Pancreas (tissue), 10 donors: ENCODE measurements around the gene PTGDS. TPM values are rescaled to one million over a fixed set of nuclear protein-coding genes. Genes with fewer than 3 reads are reported as not detected.

ENCODE experiments used
- ATAC-seq, 4 donors: fragments of 200-7000 bp; cut with Tn5 transposase; one replicate each; pipeline versions ENCODE4 v1.8.0 to v1.9.1; 2020; ENCODE audit warnings: mild to moderate bottlenecking in 4 of 4, moderate library complexity in 4 of 4
- DNase-seq, 6 donors: peaks; one replicate each; pipeline ENCODE4 v3.0.0-alpha.2; 2020
- FAIRE-seq: peaks from 2 replicates; lab custom pipeline; 2012; peaks lifted over from hg19 to GRCh38; lab: Jason Lieb, UNC
- H3K27ac ChIP-seq, 4 donors: fragments of 200-600 bp; sonication (generic); 1 replicate in 3 of 4; 2 replicates in 1 of 4; pipeline versions ENCODE4 v1.5.0 to v1.8.0; 2020
- H3K27me3 ChIP-seq, 4 donors: fragments of 200-600 bp; one replicate each; pipeline ENCODE4 v1.8.0; 2021
- H3K36me3 ChIP-seq, 3 donors: fragments of 200-600 bp; sonication (generic) in 1 of 3; one replicate each; pipeline versions ENCODE4 v1.5.0 to v1.8.0; 2020 to 2021
- H3K4me1 ChIP-seq, 3 donors: fragments of 200-600 bp; one replicate each; pipeline ENCODE4 v1.8.0; 2021
- H3K4me3 ChIP-seq, 4 donors: fragments of 200-600 bp; sonication (generic) in 2 of 4; one replicate each; pipeline versions ENCODE4 v1.5.0 to v1.8.0; 2020 to 2021
- H3K9me3 ChIP-seq, 4 donors: fragments of 200-600 bp; one replicate each; pipeline ENCODE4 v1.8.0; 2021
- WGBS, 2 donors: extraction: QIAGEN DNeasy Blood & Tissue Kit; methylation state at CpG; one replicate each; pipeline ENCODE4 v1.1.7; 2013; 5-methylcytosine and 5-hydroxymethylcytosine counted together
- intact Hi-C, 3 donors: fragments of 100-400 bp; cut with DNase I; formaldehyde crosslinking; loops; one replicate each; pipeline versions ENCODE4 v1.11.1 to v1.14.2; 2022
- polyA plus RNA-seq, 2 donors: library from polyadenylated mRNA; stranded (reverse); fragments of 200-250 nt; gene quantifications; one replicate each; pipeline ENCODE4 v1.2.3, GENCODE V29; 2013
- total RNA-seq, 6 donors: library from RNA; stranded (reverse); fragmentation: NEBNext Ultra II Directional in 4 of 6; extraction: Animal tissue kit (Norgen Biotek cat#: 25700) in 4 of 6; gene quantifications; one replicate each; pipeline versions ENCODE4 v1.2.1 to v1.2.4, GENCODE V29; 2021 to 2023
- TF ChIP-seq, protein P1 (sequence below), 4 donors: fragments of 200-600 bp; sonication (generic) in 3 of 4; IDR thresholded peaks; one replicate each; pipeline versions ENCODE4 v1.5.0 to v1.8.0; 2021; ENCODE audit warnings: antibody characterized with exemption in 4 of 4
- donor health status: healthy with polysubstance abuse.
- donor health status: DM: no; HTN: no; CAD: no; lungs with moderate emphysema.
- donor health status: DM: no; HTN: no; CAD: no.
- donor health status: control.
- donor health status: control.
- donor health status: Bipolar disorder and iron deficiency.
- donor health status: DM: yes; HTN: yes; CAD: no.
- donor health status: DM: no; HTN: no; CAD: no.
- donor health status: DM: no; HTN: no; CAD: no.
- donor health status: DM: yes; HTN: yes; CAD: no.

PTGDS gene
- total and polyA plus RNA-seq, 8 donors: 5.7 to 49.1 (median 36.9) TPM

DNA sequence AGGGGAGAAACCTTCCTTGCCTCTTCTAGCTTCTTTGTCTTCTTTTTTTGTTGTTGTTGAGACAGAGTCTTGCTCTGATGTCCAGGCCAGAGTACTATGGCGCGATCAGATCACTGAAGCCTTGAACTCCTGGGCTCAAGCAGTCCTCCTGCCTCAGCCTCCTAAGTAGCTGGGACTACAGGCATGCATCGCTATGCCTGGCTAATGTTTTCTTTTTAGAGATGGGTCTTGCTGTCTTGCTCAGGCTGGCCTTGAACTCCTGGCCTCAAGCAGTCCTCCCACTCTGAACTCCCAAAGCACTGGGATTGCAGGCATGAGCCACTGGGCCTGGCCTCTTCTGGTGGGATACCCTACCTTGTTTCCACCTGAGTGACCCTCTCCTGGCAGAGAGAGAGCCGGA lies 11.6 kb downstream of the PTGDS start:
- Histone ChIP-seq H3K27ac (no peak overlapping the region), H3K9me3 (no peaks in the 10 kb centered on the region), H3K4me1 (peaks cover 0 to 7% (median 7%) of the 10 kb centered on the region in 3 donors), H3K36me3 (no peaks in the 10 kb centered on the region), H3K4me3 (no peak overlapping the region), H3K27me3 (peaks cover 0 to 4% (median 0%) of the 10 kb centered on the region in 4 donors)
- ATAC-seq: no peak
- no peak for FAIRE-seq
- TF ChIP-seq, protein P1, sequence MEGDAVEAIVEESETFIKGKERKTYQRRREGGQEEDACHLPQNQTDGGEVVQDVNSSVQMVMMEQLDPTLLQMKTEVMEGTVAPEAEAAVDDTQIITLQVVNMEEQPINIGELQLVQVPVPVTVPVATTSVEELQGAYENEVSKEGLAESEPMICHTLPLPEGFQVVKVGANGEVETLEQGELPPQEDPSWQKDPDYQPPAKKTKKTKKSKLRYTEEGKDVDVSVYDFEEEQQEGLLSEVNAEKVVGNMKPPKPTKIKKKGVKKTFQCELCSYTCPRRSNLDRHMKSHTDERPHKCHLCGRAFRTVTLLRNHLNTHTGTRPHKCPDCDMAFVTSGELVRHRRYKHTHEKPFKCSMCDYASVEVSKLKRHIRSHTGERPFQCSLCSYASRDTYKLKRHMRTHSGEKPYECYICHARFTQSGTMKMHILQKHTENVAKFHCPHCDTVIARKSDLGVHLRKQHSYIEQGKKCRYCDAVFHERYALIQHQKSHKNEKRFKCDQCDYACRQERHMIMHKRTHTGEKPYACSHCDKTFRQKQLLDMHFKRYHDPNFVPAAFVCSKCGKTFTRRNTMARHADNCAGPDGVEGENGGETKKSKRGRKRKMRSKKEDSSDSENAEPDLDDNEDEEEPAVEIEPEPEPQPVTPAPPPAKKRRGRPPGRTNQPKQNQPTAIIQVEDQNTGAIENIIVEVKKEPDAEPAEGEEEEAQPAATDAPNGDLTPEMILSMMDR (IDR thresholded peaks at IDR 0.05): no peak
- 93 to 94% methylated on average over 4 of the region's 4 CpGs for WGBS, 2 donors
- no peak for DNase-seq
- intact Hi-C loops: no loop called here

DNA sequence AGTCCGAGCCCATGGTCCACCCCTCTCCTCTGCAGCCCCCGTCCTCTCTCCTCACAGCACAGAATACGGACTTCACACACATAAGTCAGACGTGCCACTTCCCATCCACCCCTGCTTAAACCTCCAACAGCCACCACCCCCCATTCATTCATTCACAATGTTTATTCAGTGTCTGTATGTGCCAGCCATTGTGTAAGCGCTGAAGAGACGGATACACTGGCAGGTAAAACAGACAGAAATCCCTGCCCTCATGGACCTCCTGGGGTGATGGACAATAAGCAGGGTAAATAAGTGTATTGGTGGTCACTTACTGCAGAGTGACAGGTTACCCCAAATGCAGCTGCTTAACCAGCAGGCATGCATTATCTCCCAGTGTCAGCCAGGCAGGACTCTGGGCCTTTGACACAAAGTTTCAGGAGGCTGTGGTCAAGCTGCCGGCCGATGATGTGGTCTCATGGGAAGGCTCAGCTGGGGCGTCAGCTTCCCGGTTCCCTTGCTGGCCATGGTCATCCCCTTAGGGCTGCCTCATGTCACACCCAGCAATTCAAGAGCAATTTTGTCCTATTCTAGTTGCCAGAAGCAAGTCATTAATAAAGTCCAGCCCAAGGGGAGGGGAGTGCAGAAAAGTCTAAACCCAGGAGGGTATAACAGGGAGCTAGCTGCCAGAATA lies 13.1 kb downstream of the PTGDS start:
- TF ChIP-seq, protein P1 (IDR thresholded peaks at IDR 0.05): no peak
- Histone ChIP-seq H3K9me3 (no peaks in the 10 kb centered on the region), H3K4me1 (peaks cover 0 to 7% (median 7%) of the 10 kb centered on the region in 3 donors), H3K27ac (no peak overlapping the region), H3K36me3 (no peaks in the 10 kb centered on the region), H3K4me3 (no peak overlapping the region), H3K27me3 (no peaks in the 10 kb centered on the region)
- ATAC-seq (no peak), DNase-seq (no peak), FAIRE-seq (no peak)
- 81 to 84% methylated on average over 10 of the region's 10 CpGs for WGBS, 2 donors
- intact Hi-C loops: no loop called here

DNA sequence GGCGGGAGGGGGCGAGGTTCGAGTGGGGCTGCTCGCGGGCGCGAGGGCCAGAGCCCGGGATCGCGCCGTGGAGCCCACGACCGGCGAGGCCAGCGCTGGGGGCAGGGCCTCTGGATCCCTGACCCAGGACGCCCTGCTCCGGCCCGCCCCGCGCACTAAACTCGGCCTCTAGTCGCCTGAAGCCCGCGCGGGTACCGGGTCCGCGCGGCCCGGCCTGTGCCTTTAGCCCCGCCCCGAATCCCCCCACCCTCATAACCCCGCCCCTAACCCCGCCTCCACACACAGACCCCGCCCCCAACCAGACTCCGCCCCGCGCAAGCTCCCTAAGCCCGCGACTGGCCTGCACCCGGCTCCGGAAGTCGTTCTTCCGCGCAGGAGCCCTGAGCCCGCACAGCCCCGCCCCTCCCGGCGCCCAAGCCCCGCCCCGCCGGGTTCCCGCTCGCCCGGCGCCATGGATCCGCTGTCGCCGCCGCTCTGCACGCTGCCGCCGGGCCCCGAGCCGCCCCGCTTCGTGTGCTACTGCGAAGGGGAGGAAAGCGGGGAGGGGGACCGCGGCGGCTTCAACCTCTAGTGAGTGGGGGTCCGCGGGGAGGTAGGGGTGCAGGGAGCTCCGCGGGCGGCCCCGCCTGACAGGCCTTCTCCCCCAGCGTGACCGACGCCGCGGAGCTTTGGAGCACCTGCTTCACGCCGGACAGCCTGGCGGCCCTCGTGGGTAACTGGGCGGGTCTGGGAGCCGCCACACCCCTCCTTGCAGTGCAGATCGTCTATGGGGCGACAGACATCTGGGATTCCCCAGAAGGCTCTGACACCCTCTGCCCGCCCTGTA lies 14.9 kb downstream of the PTGDS start, which contains the start of gene PAXX:
TSS of gene PAXX (plus strand) at position 430 of the 826 bp plus-strand sequence. CDS start at position 452, 22 bp downstream.
- H3K36me3 ChIP-seq: no peaks in the 10 kb centered on the region
- no peaks in the 10 kb centered on the region for H3K27me3 ChIP-seq
- WGBS, 2 donors: 0 to 1% methylated on average over 38 to 92 of the region's 92 CpGs
- TF ChIP-seq, protein P1 (IDR thresholded peaks at IDR 0.05): no peak
- intact Hi-C loops: no loop called here
- ATAC-seq: peak; percentile 95 to 96 (median 96)
- peaks cover 0 to 7% (median 7%) of the 10 kb centered on the region in 3 donors for H3K4me1 ChIP-seq
- H3K4me3 ChIP-seq: peak within 1 kb of the TSS; percentile 79 to 91 (median 85)
- no peak for FAIRE-seq
- no peaks in the 10 kb centered on the region for H3K9me3 ChIP-seq
- H3K27ac ChIP-seq: peak within 1 kb of the TSS; percentile 42 to 88 (median 68)
- DNase-seq: peak; percentile 91 to 98 (median 94)

DNA sequence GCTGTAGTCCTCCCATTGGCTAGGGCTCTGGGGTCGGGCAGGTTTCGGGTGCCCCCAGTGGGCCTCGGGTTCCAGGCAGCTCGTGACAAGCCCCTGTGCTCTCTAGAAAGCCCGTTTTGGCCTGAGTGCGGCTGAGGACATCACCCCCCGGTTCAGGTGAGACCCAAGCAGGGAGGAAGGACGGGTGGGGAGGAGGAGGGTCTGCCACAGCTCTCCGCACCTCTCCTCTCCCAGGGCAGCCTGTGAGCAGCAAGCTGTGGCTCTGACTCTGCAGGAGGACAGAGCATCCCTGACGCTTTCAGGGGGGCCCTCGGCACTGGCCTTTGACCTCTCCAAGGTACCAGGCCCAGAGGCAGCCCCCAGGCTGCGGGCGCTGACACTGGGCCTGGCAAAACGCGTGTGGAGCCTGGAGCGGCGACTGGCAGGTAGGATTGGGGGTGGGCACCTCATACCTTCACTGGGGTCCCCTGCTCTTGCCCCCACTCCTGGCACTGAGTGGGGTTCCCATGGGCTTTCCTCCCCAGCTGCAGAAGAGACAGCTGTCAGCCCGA lies 15.6 kb downstream of the PTGDS start:
- ATAC-seq: no peak
- Histone ChIP-seq H3K9me3 (no peaks in the 10 kb centered on the region), H3K27ac (peak overlapping the region in 3 of 4 donors; percentile 35 to 88 (median 82)), H3K36me3 (no peaks in the 10 kb centered on the region), H3K4me1 (peaks cover 0 to 7% (median 7%) of the 10 kb centered on the region in 3 donors), H3K27me3 (no peaks in the 10 kb centered on the region), H3K4me3 (peak overlapping the region; percentile 79 to 91 (median 85))
- intact Hi-C loops: no loop called here
- 30 to 32% methylated on average over 12 to 18 of the region's 18 CpGs for WGBS, 2 donors
- TF ChIP-seq, protein P1 (IDR thresholded peaks at IDR 0.05): no peak
- FAIRE-seq: no peak
- DNase-seq: no peak
